HG03439 (cell line): ENCODE results near the gene TOB1.
A peak's percentile ranks its signal among the peaks of the same experiment; 100 is the strongest.
"Not testable (repeated sequence)": the region's sequence is repeated elsewhere in the genome, so short reads cannot be mapped to it uniquely, and the experiment has no call there.

Experiments used
- ATAC-seq: cut with Tn5 transposase; IDR thresholded peaks from one replicate; pipeline ENCODE4 v1.9.1; 2021; ENCODE audit warnings: mild to moderate bottlenecking, moderate library complexity; ENCODE audit not compliant: unreplicated experiment

TOB1 gene

GRCh38 chr17:50871364-50871763 is 5.2 kb upstream of the TOB1 start:
- ATAC-seq, result no peak

GRCh38 chr17:50868602-50869001 is 2.4 kb upstream of the TOB1 start:
- ATAC-seq, result no peak

- no peak for ATAC-seq
Observed at GRCh38 chr17:50868140-50868438, 1.9 kb upstream of the TOB1 start.

GRCh38 chr17:50867363-50868139 is 1.4 kb upstream of the TOB1 start:
- ATAC-seq, result peak; percentile 43

- ATAC-seq, result peak; percentile 6
Observed at GRCh38 chr17:50866950-50867362, 802 bp upstream of the TOB1 start.

- ATAC-seq, result peak; percentile 7
Observed at GRCh38 chr17:50865868-50866260, 290 bp downstream of the TOB1 start.

- peak; percentile 14 for ATAC-seq
Observed at GRCh38 chr17:50865060-50865867, 890 bp downstream of the TOB1 start.

GRCh38 chr17:50864747-50865059 is 1.5 kb downstream of the TOB1 start:
- no peak for ATAC-seq

- ATAC-seq, result no peak
Observed at GRCh38 chr17:50863931-50864330, 2.2 kb downstream of the TOB1 start.

GRCh38 chr17:50863221-50863843 is 2.8 kb downstream of the TOB1 start:
- ATAC-seq, result no peak

- no peak for ATAC-seq
Observed at GRCh38 chr17:50861822-50862528, 4.2 kb downstream of the TOB1 start.

GRCh38 chr17:50861334-50861676 is 4.8 kb downstream of the TOB1 start:
- no peak for ATAC-seq

- ATAC-seq, result not testable (repeated sequence)
Observed at GRCh38 chr17:50859727-50860126, 6.4 kb downstream of the TOB1 start.

GRCh38 chr17:50858486-50859225 is 7.5 kb downstream of the TOB1 start:
- ATAC-seq, result no peak

GRCh38 chr17:50856431-50856830 is 9.7 kb downstream of the TOB1 start:
- no peak for ATAC-seq

GRCh38 chr17:50855708-50856330 is 10.3 kb downstream of the TOB1 start:
- ATAC-seq, result no peak

- ATAC-seq, result no peak
Observed at GRCh38 chr17:50853781-50854180, 12.4 kb downstream of the TOB1 start.

GRCh38 chr17:50853015-50853615 is 13.0 kb downstream of the TOB1 start:
- ATAC-seq, result no peak

- no peak for ATAC-seq
Observed at GRCh38 chr17:50850640-50851039, 15.5 kb downstream of the TOB1 start.

GRCh38 chr17:50848711-50849110 is 17.4 kb downstream of the TOB1 start:
- no peak for ATAC-seq
